ENCODE data around the gene IFI27.
A peak's percentile ranks its signal among the peaks of the same experiment; 100 is the strongest.

The IFI27 gene

DNA sequence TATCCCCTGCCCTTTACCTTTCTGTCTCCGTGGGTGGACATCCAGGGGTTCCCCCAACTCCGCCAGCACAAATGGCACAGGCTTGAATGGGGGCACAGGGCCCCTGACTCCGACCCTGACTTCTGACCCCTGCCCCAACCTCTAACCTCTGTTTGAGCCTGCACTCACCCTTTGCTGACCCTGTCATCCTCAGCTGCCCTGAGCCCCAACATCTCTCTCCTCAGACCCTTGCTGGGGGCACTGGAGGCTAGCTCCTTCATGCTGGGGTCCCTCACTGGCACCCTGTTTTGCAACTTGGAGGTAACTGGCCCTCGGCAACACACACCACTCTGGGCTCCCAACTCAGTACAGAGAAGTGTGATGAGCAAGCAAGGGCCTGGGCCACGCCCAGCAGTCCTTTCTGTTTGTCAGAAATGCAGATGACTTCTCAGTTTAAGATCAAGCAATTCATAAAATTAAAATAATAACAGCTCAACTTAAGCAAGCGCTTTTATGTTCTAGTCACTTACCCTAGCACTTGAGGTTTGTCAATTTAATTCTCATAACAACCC lies 2.1 kb downstream of the IFI27 start:
- Mint-ChIP-seq H3K4me1 (ENCODE audit: low read depth in 2 of 2) (peaks cover 0 to 4% of the 10 kb centered on the region in 2 donors), H3K36me3 (ENCODE audit: insufficient read depth) (no peaks in the 10 kb centered on the region), H3K9me3 (no peaks in the 10 kb centered on the region), H3K27ac (no peak overlapping the region), H3K4me3 (no peak overlapping the region), H3K27me3 (peaks cover 52 to 60% of the 10 kb centered on the region in 2 donors)
- ATAC-seq (replicated peaks) (no peak), DNase-seq (no peak)

DNA sequence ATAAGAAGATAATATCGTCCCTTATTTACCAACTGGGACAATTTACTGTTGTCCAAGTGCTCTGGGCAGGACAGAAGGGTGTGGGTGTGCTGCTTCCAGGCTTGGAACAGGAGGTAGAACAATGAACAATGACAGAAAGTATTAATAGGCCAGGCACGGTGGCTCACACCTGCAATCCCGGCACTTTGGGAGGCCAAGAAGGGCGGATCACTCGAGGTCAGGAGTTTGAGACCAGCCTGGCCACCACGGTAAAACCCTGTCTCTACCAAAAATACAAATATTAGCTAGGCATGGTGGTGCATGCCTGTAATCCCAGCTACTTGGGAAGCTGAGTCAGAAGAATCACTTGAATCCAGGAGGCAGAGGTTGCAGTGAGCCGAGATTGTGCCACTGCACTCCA lies 2.5 kb downstream of the IFI27 start:
- H3K27ac Mint-ChIP-seq, result no peak overlapping the region
- ATAC-seq (replicated peaks), result no peak
- H3K27me3 Mint-ChIP-seq, result peaks cover 57 to 64% of the 10 kb centered on the region in 2 donors
- peaks cover 0 to 4% of the 10 kb centered on the region in 2 donors for H3K4me1 Mint-ChIP-seq (ENCODE audit: low read depth in 2 of 2)
- no peak overlapping the region for H3K4me3 Mint-ChIP-seq
- no peak for DNase-seq
- H3K36me3 Mint-ChIP-seq (ENCODE audit: insufficient read depth), result no peaks in the 10 kb centered on the region
- no peaks in the 10 kb centered on the region for H3K9me3 Mint-ChIP-seq

DNA sequence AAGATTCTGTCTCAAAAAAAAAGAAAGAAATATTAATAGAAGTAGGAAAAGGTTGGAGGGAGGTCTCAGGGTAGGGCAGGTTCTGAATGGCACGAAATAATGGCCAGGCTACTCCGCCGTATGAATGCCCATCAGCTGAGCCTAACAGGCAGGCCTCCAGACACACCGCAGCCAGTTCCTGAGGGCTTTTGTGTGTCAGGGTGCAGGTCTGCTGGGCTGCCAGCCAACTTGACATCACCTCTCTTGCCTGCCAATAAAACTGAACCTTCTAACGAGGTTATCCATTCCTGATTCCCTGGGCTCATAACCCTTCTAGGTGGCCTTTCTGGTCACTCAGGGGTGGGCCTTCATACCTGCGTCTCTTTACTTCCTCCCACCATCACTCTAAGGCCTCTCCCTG lies 3.0 kb downstream of the IFI27 start:
- Mint-ChIP-seq H3K27ac (peak overlapping the region in 1 of 2 donors; percentile 17), H3K4me1 (ENCODE audit: low read depth in 2 of 2) (peaks cover 0 to 4% of the 10 kb centered on the region in 2 donors), H3K36me3 (ENCODE audit: insufficient read depth) (no peaks in the 10 kb centered on the region), H3K4me3 (no peak overlapping the region), H3K9me3 (no peaks in the 10 kb centered on the region), H3K27me3 (peaks cover 58 to 68% of the 10 kb centered on the region in 2 donors)
- DNase-seq, result no peak
- no peak for ATAC-seq (replicated peaks)

DNA sequence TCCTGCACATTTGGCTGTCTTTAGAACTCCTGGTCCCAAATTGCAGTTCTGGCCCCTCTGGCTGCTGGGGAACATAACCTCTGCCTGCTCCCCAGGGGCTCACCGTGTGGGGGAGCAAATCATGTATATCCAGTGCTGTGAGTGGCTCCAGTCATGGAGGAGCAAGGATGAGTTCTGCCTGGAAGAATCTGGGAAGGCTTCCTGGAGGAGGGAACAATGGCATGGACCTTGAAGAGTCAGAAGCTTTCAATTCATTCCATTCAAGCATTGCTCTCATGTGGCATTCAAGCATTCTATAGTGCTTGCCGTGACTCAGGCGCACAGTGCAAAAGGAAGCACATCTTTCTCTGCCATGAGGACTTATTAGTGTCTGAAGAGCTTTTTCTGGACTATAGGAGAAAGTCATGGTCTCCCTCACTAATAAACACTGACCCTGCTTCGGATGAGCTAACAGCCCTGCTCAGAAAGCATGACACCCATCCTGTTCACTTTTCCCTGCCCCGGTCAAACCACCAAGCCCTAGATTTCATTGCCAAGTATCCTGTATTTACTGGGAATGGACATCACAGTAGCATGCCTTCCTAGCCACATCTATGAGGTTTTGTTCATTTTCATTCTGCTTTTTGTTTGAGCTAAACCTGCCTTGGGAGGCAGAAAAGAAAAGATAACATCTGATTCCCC lies 3.5 kb downstream of the IFI27 start:
- H3K27me3 Mint-ChIP-seq, result peaks cover 58 to 68% of the 10 kb centered on the region in 2 donors
- H3K9me3 Mint-ChIP-seq, result no peaks in the 10 kb centered on the region
- peak overlapping the region in 1 of 2 donors; percentile 17 for H3K27ac Mint-ChIP-seq
- no peak for ATAC-seq (replicated peaks)
- H3K4me3 Mint-ChIP-seq, result no peak overlapping the region
- no peaks in the 10 kb centered on the region for H3K36me3 Mint-ChIP-seq (ENCODE audit: insufficient read depth)
- no peak for DNase-seq
- peaks cover 0 to 4% of the 10 kb centered on the region in 2 donors for H3K4me1 Mint-ChIP-seq (ENCODE audit: low read depth in 2 of 2)

DNA sequence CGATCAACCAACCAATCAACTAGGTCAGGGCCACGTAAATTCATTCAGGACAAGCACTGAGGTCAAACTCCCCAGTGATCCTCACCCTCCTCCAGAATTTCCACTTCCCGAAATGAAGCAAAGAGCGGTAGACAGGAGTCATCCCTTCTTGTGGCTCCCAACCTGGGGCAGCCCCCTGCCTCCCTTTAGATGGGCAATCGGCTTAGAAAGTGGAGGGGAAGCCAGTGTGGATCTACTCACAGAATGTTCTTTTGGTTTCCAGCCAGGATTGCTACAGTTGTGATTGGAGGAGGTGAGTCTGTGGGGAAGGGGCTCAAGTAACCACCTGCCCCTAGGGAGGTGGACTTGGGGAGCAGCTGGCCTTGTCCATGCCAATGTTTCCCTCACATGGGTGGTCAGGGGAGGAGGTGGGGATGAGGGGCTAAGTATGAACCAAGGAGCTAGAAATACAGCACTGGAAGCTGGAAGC lies 4.1 kb downstream of the IFI27 start:
- H3K36me3 Mint-ChIP-seq (ENCODE audit: insufficient read depth), result no peaks in the 10 kb centered on the region
- no peak overlapping the region for H3K4me3 Mint-ChIP-seq
- H3K27me3 Mint-ChIP-seq, result peaks cover 58 to 68% of the 10 kb centered on the region in 2 donors
- no peak overlapping the region for H3K27ac Mint-ChIP-seq
- no peaks in the 10 kb centered on the region for H3K9me3 Mint-ChIP-seq
- DNase-seq (no peak), ATAC-seq (replicated peaks) (no peak)
- H3K4me1 Mint-ChIP-seq (ENCODE audit: low read depth in 2 of 2), result peaks cover 0 to 4% of the 10 kb centered on the region in 2 donors

DNA sequence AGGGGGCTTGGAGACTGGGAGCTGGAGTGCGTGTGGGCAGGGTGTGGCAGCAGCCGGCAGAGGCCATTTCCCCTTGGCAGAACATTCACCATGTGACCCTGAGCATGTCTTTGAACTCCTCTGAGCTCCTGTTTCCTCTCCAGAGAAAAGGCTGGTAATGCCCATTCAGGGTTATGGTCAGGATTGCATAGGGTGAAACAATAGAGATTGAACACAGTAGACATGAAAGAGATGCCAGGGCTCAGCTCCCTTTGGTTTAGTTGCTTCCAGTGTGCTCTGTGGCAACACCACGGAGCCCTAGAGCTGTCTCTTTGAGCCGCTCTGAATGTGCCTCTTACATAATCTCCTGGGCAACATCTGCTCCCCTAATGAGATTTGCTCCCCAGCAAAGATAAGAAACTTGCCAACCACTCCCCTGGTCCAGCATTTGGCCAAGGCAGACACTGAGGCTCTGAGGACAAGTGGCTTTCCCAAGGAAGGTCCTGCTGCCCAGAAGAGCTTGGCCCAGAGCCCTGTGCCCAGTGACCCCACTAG lies 4.6 kb downstream of the IFI27 start:
- H3K9me3 Mint-ChIP-seq, result no peaks in the 10 kb centered on the region
- ATAC-seq (replicated peaks) (no peak), DNase-seq (no peak)
- peaks cover 58 to 68% of the 10 kb centered on the region in 2 donors for H3K27me3 Mint-ChIP-seq
- H3K4me3 Mint-ChIP-seq, result no peak overlapping the region
- H3K4me1 Mint-ChIP-seq (ENCODE audit: low read depth in 2 of 2), result peaks cover 0 to 4% of the 10 kb centered on the region in 2 donors
- no peaks in the 10 kb centered on the region for H3K36me3 Mint-ChIP-seq (ENCODE audit: insufficient read depth)
- no peak overlapping the region for H3K27ac Mint-ChIP-seq

DNA sequence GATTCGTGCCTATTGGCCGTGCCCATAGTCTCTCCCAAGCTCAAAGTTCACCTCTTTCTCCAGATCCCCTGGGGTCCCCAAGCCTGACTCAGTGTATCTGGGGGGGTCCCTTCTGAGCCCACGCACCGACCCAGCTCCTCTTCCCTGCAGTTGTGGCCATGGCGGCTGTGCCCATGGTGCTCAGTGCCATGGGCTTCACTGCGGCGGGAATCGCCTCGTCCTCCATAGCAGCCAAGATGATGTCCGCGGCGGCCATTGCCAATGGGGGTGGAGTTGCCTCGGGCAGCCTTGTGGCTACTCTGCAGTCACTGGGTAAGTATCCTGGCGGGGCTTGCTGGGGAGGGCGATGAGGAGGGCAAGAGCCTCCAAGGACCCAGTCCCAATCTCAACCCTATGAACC lies 5.1 kb downstream of the IFI27 start:
- H3K36me3 Mint-ChIP-seq (ENCODE audit: insufficient read depth), result no peaks in the 10 kb centered on the region
- peaks cover 60 to 71% of the 10 kb centered on the region in 2 donors for H3K27me3 Mint-ChIP-seq
- H3K4me1 Mint-ChIP-seq (ENCODE audit: low read depth in 2 of 2), result peaks cover 0 to 4% of the 10 kb centered on the region in 2 donors
- H3K4me3 Mint-ChIP-seq, result no peak overlapping the region
- no peak for ATAC-seq (replicated peaks)
- H3K27ac Mint-ChIP-seq, result no peak overlapping the region
- DNase-seq, result no peak
- H3K9me3 Mint-ChIP-seq, result peaks cover 0 to under 1% of the 10 kb centered on the region in 2 donors

DNA sequence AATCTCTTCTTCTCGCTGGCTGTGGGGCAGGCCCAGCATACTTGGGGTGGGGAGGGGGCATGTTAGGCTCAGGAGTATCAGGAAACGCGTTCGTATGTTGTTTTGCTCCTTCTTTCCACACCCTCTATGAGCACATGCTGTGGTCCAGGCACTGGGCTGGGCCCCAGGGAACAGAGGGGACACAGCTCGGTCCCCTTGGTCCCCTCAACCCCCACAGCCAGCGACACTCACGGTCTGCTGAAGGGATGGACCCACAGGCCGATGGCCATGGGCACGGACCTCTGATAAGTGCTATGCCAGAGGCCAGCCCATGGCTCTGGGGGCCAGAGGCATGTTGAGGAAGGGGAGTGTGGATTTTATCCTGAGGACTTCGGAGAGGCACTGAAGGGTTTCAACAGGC lies 6.2 kb downstream of the IFI27 start:
- peaks cover 0 to 4% of the 10 kb centered on the region in 2 donors for H3K9me3 Mint-ChIP-seq
- ATAC-seq (replicated peaks) (no peak), DNase-seq (no peak)
- H3K27ac Mint-ChIP-seq, result no peak overlapping the region
- H3K27me3 Mint-ChIP-seq, result peaks cover 71 to 80% of the 10 kb centered on the region in 2 donors
- no peak overlapping the region for H3K4me3 Mint-ChIP-seq
- H3K36me3 Mint-ChIP-seq (ENCODE audit: insufficient read depth), result no peaks in the 10 kb centered on the region
- peaks cover 0 to 4% of the 10 kb centered on the region in 2 donors for H3K4me1 Mint-ChIP-seq (ENCODE audit: low read depth in 2 of 2)

DNA sequence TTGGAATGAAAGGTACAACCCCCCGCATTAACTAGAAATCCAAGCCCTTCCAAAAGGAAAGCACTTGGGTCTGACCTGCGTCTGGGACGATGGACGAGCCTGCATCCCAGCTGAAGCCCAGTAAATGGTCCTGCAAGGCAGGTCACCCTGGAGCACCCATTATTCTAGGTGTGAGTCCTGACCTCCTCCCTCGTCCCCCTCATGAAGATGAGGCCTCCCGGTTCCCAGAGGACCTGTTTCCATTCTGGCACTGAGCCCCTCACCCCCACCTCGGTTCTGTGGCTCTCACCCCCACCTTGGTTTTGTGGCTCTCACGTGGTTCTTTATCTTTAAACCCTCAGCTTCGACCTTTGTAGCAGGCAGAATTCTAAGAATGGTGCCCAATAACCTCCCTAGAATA lies 7.3 kb downstream of the IFI27 start:
- H3K4me1 Mint-ChIP-seq (ENCODE audit: low read depth in 2 of 2), result peaks cover 0 to 4% of the 10 kb centered on the region in 2 donors
- no peak overlapping the region for H3K27ac Mint-ChIP-seq
- DNase-seq, result no peak
- H3K4me3 Mint-ChIP-seq, result no peak overlapping the region
- no peak for ATAC-seq (replicated peaks)
- peaks cover 0 to 4% of the 10 kb centered on the region in 2 donors for H3K9me3 Mint-ChIP-seq
- H3K36me3 Mint-ChIP-seq (ENCODE audit: insufficient read depth), result no peaks in the 10 kb centered on the region
- H3K27me3 Mint-ChIP-seq, result peaks cover 65 to 75% of the 10 kb centered on the region in 2 donors

DNA sequence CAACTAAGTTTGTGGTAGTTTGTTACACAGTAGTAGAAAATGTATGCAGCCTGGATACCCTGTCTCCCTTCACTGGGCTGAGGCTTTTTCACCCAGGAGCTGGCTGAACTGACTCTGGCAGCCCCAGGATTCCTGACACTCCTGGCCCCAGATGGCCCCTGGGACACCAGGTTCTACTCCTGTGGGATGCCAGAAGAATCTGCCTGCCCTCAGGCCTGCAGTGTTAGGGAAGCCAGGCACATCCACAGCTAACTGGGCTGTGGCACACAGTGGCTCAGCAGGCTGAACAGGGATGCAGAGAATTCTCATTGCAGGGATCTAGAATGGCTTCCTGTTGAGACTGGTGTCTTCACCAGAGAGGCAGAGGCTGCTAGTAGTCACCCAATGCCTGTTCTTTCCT lies 8.5 kb downstream of the IFI27 start:
- ATAC-seq (replicated peaks) (no peak), DNase-seq (no peak)
- peaks cover 0 to 4% of the 10 kb centered on the region in 2 donors for H3K9me3 Mint-ChIP-seq
- H3K4me1 Mint-ChIP-seq (ENCODE audit: low read depth in 2 of 2), result peaks cover 0 to 4% of the 10 kb centered on the region in 2 donors
- H3K27me3 Mint-ChIP-seq, result peaks cover 58 to 63% of the 10 kb centered on the region in 2 donors
- H3K36me3 Mint-ChIP-seq (ENCODE audit: insufficient read depth), result no peaks in the 10 kb centered on the region
- no peak overlapping the region for H3K4me3 Mint-ChIP-seq
- H3K27ac Mint-ChIP-seq, result no peak overlapping the region

DNA sequence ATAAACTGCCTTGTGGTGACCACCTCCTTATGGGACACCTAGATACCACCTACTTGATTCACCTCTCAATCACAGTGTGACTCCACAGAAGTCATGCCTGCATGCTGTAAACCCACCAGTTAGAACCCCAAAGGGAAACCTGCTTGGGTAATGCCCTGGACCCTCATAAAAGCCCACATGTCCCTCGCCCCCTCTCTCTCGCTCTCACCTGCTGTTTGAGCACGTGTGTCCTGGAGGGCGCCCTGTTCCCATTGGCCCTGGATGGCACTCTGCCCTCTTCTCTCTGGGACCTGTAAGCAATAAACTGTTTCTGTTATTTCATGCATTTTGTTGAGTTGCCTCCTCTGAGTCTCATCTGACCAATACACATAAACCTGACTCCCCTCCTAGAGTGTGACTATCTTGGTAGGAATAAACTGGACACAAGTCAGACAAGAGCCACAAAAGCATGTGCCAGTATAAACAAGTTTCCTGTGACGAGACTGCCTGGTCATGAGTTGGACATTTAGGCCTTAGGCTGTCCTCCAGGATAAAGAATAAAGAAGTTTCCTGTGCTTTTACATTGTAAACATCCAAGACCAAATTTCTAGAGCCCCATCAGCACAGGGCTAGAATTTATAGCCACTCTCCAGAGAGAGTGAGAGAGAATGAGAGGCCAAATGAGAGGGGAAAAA lies 10.3 kb downstream of the IFI27 start:
- H3K4me1 Mint-ChIP-seq (ENCODE audit: low read depth in 2 of 2), result no peaks in the 10 kb centered on the region
- ATAC-seq (replicated peaks), result no peak

DNA sequence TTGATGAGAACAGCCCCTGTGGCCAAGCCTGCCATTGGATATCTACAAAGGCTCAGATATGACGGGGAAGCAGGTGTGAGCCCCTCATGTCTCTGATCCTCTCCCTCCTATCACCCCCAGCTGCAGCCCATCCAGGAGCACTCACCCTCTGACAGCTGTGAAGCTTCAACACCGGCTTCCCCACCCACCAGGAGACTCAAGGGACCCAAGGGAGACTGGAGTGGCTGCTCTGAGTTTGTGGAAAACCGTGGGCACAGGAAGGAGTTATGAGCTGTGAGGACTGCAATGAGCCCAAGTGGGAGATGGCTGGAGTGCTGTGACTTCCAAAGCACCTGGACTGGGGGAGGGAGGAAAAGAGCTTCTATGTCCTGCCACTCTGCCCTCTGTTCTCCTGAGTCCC lies 10.9 kb downstream of the IFI27 start:
- ATAC-seq (replicated peaks) (no peak), DNase-seq (no peak)
- Mint-ChIP-seq H3K4me1 (ENCODE audit: low read depth in 2 of 2) (no peaks in the 10 kb centered on the region), H3K27ac (no peak overlapping the region), H3K9me3 (peaks cover 0 to 4% of the 10 kb centered on the region in 2 donors), H3K36me3 (ENCODE audit: insufficient read depth) (peaks cover under 1% of the 10 kb centered on the region), H3K27me3 (peaks cover 35 to 39% of the 10 kb centered on the region in 2 donors), H3K4me3 (no peak overlapping the region)

More for the DNA sequence above, 10.3 kb downstream of the IFI27 start:
- no peak for DNase-seq
- peaks cover 0 to 4% of the 10 kb centered on the region in 2 donors for H3K9me3 Mint-ChIP-seq
- H3K27ac Mint-ChIP-seq, result no peak overlapping the region
- H3K27me3 Mint-ChIP-seq, result peaks cover 42 to 46% of the 10 kb centered on the region in 2 donors
- no peaks in the 10 kb centered on the region for H3K36me3 Mint-ChIP-seq (ENCODE audit: insufficient read depth)
- H3K4me3 Mint-ChIP-seq, result no peak overlapping the region

DNA sequence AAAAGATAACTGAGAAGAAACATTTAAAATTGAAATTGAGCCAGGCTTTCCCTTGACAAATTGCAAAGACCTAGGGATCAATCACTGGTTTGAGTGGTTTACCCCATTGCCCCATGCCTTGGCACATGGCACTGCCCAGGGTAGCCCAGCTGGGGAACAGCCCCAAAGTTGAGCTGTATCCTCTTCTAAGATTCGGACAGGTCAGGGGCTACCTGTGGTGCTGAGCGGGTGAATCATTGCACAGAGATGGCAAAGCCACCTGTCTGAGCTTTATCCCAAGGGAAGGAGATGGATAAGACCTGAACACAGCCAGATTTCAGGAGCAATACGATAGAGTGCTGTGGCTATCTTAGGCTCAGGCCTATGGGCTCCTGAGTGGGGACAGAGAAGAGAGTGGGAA lies 11.9 kb downstream of the IFI27 start:
- Mint-ChIP-seq H3K4me1 (ENCODE audit: low read depth in 2 of 2) (no peaks in the 10 kb centered on the region), H3K27ac (no peak overlapping the region), H3K4me3 (no peak overlapping the region), H3K36me3 (ENCODE audit: insufficient read depth) (peaks cover 3% of the 10 kb centered on the region), H3K9me3 (peaks cover 0 to 4% of the 10 kb centered on the region in 2 donors), H3K27me3 (peaks cover 25 to 29% of the 10 kb centered on the region in 2 donors)
- DNase-seq, result no peak
- ATAC-seq (replicated peaks), result no peak

Measured in effector memory CD8-positive, alpha-beta T cell (primary cell).